Esophagus muscularis mucosa (tissue), 4 donors: ENCODE results near the gene DAAM1.

Source experiments
- EP300 ChIP-seq: sonication (generic); formaldehyde crosslinking; IDR thresholded peaks from one replicate; pipeline ENCODE4 v1.6.1; 2017; ENCODE audit warnings: antibody characterized with exemption
- POLR2A ChIP-seq: fragments of 450-650 bp; IDR thresholded peaks from one replicate; pipeline ENCODE4 v1.6.1; 2017; ENCODE audit warnings: antibody characterized with exemption, moderate library complexity, mild to moderate bottlenecking, low read depth
- POLR2AphosphoS5 ChIP-seq, 2 donors: sonication (generic); formaldehyde crosslinking; IDR thresholded peaks; one replicate each; pipeline ENCODE4 v1.6.1; 2017; ENCODE audit warnings: antibody characterized with exemption in 2 of 2
- TF ChIP-seq, protein P1 (sequence below), 3 experiments: fragments of 200-600 bp in 2 of 3; fragments of 450-650 bp in 1 of 3; sonication (generic) in 2 of 3; IDR thresholded peaks; one replicate each; pipeline ENCODE4 v1.5.1; 2017 to 2019; ENCODE audit warnings: antibody characterized with exemption in 3 of 3, mild to moderate bottlenecking in 2 of 3, moderate library complexity in 1 of 3

DNA sequence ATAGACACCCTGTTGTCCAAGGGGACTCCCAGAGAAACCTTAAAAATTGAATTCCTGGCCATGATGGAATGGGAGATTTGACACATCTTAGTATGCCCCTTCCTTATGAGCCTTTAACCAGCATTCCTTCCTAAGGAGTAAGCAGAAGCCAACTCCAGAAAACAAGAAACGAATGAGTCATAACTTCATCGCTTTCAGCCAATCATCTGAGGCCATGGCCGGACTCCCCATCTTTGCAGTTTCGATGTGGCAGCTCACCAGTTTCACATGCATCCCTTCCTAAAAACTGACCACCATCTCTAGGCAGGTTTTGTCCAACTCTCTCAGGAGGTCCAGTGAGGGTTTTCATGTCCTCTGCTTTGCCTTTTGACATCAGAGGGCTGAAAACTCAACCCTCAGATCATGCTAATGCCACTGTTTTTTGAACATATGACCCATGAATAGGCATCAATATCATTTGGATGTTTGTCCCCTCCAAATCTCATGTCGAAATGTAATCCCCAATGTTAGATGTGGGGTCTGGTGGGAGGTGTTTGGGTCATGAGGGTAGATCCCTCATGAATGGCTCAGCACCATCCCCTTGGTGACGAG, 19.9 kb downstream of the DAAM1 start:
- TF ChIP-seq, protein P1, sequence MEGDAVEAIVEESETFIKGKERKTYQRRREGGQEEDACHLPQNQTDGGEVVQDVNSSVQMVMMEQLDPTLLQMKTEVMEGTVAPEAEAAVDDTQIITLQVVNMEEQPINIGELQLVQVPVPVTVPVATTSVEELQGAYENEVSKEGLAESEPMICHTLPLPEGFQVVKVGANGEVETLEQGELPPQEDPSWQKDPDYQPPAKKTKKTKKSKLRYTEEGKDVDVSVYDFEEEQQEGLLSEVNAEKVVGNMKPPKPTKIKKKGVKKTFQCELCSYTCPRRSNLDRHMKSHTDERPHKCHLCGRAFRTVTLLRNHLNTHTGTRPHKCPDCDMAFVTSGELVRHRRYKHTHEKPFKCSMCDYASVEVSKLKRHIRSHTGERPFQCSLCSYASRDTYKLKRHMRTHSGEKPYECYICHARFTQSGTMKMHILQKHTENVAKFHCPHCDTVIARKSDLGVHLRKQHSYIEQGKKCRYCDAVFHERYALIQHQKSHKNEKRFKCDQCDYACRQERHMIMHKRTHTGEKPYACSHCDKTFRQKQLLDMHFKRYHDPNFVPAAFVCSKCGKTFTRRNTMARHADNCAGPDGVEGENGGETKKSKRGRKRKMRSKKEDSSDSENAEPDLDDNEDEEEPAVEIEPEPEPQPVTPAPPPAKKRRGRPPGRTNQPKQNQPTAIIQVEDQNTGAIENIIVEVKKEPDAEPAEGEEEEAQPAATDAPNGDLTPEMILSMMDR (IDR thresholded peaks at IDR 0.05): no peak
- no peak for TF ChIP-seq POLR2A
- no peak for TF ChIP-seq EP300
- no peak for TF ChIP-seq POLR2AphosphoS5 (IDR thresholded peaks at IDR 0.05)
